Type B pancreatic cell (in vitro differentiated cells): Measurements from ENCODE around the gene PLB1. TPM values are rescaled to one million over a fixed set of nuclear protein-coding genes. Genes with fewer than 3 reads are reported as not detected.

Experiments used
- DNase-seq: peaks from one replicate; pipeline ENCODE4 v3.0.0; 2021; ENCODE audit warnings: mixed read lengths; ENCODE audit not compliant: unreplicated experiment; ENCODE audit errors: extremely low spot score
- H3K27ac Mint-ChIP-seq: 2 replicates; pipeline ENCODE4 v1.8.0; 2021; ENCODE audit warnings: mild to moderate bottlenecking, mixed read lengths
- H3K27me3 Mint-ChIP-seq: 2 replicates; pipeline ENCODE4 v1.8.0; 2021; ENCODE audit warnings: mixed read lengths
- H3K36me3 Mint-ChIP-seq: 2 replicates; pipeline ENCODE4 v1.8.0; 2021; ENCODE audit warnings: mixed read lengths
- H3K4me1 Mint-ChIP-seq: one replicate; pipeline ENCODE4 v1.8.0; 2021; ENCODE audit warnings: mixed read lengths; ENCODE audit not compliant: unreplicated experiment
- H3K4me3 Mint-ChIP-seq: 2 replicates; pipeline ENCODE4 v1.8.0; 2021; ENCODE audit warnings: mild to moderate bottlenecking, mixed read lengths
- H3K9me3 Mint-ChIP-seq: 2 replicates; pipeline ENCODE4 v1.8.0; 2021; ENCODE audit warnings: mixed read lengths
- CTCF ChIP-seq: fragments of 200-600 bp; sonication (generic); conservative IDR thresholded peaks from 2 replicates; pipeline ENCODE4 v1.5.0; 2021; ENCODE audit warnings: antibody characterized with exemption, mild to moderate bottlenecking
- total RNA-seq: library from RNA; stranded (reverse); gene quantifications from 2 replicates; pipeline ENCODE4 v1.2.1, GENCODE V29; 2021; ENCODE audit warnings: low replicate concordance

PLB1 gene
- total RNA-seq, 1 donor from 2014 or later: 1.9 TPM

GRCh38 chr2:28604284-28604843, 108.5 kb downstream of the PLB1 start:
- Mint-ChIP-seq H3K27ac (no peak overlapping the region), H3K4me3 (no peak overlapping the region), H3K36me3 (no peaks in the 10 kb centered on the region), H3K9me3 (no peaks in the 10 kb centered on the region), H3K27me3 (no peaks in the 10 kb centered on the region), H3K4me1 (peaks cover 13% of the 10 kb centered on the region)
- DNase-seq: no peak
- TF ChIP-seq CTCF: no peak

- Mint-ChIP-seq H3K4me3 (no peak overlapping the region), H3K27me3 (no peaks in the 10 kb centered on the region), H3K36me3 (no peaks in the 10 kb centered on the region), H3K4me1 (peaks cover 17% of the 10 kb centered on the region), H3K27ac (no peak overlapping the region), H3K9me3 (no peaks in the 10 kb centered on the region)
- no peak for TF ChIP-seq CTCF
- no peak for DNase-seq
Measured at GRCh38 chr2:28606986-28607441, 111.2 kb downstream of the PLB1 start.

- no peak for DNase-seq
- H3K4me1 Mint-ChIP-seq: peaks cover 17% of the 10 kb centered on the region
- no peaks in the 10 kb centered on the region for H3K9me3 Mint-ChIP-seq
- H3K27ac Mint-ChIP-seq: no peak overlapping the region
- H3K36me3 Mint-ChIP-seq: no peaks in the 10 kb centered on the region
- no peaks in the 10 kb centered on the region for H3K27me3 Mint-ChIP-seq
- no peak overlapping the region for H3K4me3 Mint-ChIP-seq
- TF ChIP-seq CTCF: no peak
Measured at GRCh38 chr2:28607730-28608499, 112.1 kb downstream of the PLB1 start.

GRCh38 chr2:28608500-28609424, 112.9 kb downstream of the PLB1 start:
- H3K36me3 Mint-ChIP-seq: no peaks in the 10 kb centered on the region
- H3K4me1 Mint-ChIP-seq: peaks cover 17% of the 10 kb centered on the region
- no peak for TF ChIP-seq CTCF
- H3K4me3 Mint-ChIP-seq: no peak overlapping the region
- no peak for DNase-seq
- H3K27me3 Mint-ChIP-seq: no peaks in the 10 kb centered on the region
- no peak overlapping the region for H3K27ac Mint-ChIP-seq
- no peaks in the 10 kb centered on the region for H3K9me3 Mint-ChIP-seq

GRCh38 chr2:28610583-28611201, 114.8 kb downstream of the PLB1 start:
- no peak for TF ChIP-seq CTCF
- Mint-ChIP-seq H3K9me3 (no peaks in the 10 kb centered on the region), H3K36me3 (no peaks in the 10 kb centered on the region), H3K4me1 (peaks cover 17% of the 10 kb centered on the region), H3K4me3 (no peak overlapping the region), H3K27ac (peak overlapping the region; percentile 70), H3K27me3 (no peaks in the 10 kb centered on the region)
- DNase-seq: no peak
